ENCODE measurements around the gene CIC.

Gene CIC

DNA sequence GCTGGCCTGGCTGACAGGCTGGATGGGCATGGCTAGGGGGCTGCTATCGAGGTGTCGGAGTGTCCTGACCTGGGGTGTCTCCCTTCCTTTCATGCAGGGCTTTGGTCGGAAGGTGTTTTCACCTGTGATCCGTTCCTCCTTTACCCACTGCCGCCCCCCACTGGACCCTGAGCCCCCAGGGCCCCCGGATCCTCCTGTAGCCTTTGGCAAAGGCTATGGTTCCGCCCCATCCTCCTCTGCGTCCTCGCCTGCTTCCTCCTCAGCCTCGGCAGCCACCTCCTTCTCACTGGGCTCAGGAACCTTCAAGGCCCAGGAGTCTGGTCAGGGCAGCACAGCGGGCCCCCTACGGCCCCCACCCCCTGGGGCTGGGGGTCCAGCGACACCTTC is 21.1 kb downstream of the CIC start:
- DNase-seq: no peak

- peak; percentile 73 for DNase-seq
Observed at GRCh38 chr19:42290523-42291434, 21.7 kb downstream of the CIC start.

DNA sequence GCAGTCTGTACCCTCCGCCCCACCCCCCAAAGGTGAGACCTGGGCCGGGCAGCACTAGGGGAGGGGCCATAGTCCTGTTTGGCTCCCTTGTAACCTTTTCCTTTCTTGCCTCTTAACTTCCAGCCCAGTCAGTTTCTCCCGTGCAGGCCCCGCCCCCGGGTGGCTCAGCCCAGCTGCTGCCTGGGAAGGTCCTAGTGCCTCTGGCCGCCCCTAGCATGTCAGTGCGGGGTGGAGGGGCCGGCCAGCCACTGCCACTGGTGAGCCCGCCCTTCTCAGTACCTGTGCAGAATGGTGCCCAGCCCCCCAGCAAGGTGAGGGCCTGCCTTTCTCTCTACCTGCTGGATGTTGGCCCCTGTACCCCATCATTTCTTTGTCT is 22.4 kb downstream of the CIC start:
- no peak for DNase-seq

GRCh38 chr19:42292042-42292960 is 23.2 kb downstream of the CIC start:
- no peak for DNase-seq

DNA sequence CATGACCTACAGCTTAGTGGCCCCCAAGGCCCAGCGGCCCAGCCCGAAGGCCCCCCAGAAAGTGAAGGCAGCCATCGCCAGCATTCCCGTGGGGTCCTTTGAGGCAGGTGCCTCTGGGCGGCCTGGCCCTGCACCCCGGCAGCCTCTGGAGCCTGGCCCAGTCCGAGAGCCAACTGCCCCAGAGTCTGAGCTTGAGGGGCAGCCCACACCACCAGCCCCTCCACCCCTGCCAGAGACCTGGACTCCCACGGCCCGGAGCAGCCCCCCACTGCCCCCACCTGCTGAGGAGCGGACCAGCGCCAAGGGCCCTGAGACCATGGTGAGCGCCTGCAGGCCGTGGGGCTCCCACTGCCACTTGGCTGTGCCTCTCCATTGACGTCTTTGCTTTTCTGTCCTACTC is 23.9 kb downstream of the CIC start:
- no peak for DNase-seq

DNA sequence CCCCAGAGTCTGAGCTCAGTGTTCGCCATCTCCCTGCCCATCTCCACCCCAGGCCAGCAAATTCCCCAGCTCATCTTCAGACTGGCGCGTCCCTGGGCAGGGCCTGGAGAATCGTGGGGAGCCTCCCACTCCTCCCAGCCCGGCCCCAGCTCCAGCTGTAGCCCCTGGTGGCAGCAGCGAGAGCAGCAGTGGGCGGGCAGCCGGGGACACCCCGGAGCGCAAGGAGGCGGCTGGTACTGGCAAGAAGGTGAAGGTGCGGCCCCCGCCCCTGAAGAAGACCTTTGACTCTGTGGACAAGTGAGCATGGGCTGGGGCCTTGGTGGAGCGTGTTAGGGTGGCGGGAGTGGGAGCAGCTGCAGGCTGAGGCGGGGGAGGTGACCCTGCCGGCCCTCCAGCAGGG is 24.5 kb downstream of the CIC start:
- no peak for DNase-seq

DNA sequence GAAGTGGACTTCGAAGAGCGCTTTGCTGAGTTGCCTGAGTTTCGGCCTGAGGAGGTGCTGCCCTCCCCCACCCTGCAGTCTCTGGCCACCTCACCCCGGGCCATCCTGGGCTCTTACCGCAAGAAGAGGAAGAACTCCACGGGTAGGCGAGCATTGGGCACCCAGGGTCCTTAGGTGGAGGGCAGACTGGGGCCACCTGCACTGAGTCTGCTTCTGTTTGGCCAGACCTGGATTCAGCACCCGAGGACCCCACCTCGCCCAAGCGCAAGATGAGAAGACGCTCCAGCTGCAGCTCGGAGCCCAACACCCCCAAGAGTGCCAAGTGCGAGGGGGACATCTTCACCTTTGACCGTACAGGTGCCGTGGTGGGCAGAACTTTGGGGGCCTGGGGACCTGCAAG is 24.9 kb downstream of the CIC start:
- no peak for DNase-seq

DNA sequence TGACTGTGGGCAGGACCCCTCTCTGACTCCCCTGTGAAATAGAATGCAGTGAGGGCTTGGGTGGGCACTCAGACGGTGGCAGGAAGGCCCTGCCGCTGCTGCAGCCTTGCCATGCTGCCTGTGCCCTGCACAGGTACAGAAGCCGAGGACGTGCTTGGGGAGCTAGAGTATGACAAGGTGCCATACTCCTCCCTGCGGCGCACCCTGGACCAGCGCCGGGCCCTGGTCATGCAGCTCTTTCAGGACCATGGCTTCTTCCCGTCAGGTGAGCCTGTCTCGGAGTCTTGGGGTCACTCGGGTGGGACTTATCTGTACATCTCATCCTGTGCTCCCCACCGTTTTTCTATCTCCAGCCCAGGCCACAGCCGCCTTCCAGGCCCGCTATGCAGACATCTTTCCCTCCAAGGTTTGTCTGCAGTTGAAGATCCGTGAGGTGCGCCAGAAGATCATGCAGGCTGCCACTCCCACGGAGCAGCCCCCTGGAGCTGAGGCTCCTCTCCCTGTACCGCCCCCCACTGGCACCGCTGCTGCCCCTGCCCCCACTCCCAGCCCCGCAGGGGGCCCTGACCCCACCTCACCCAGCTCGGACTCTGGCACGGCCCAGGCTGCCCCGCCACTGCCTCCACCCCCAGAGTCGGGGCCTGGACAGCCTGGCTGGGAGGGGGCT is 25.6 kb downstream of the CIC start:
- no peak for DNase-seq

- DNase-seq: no peak
Observed at GRCh38 chr19:42295342-42295741, 26.3 kb downstream of the CIC start.

GRCh38 chr19:42295831-42296525 is 26.9 kb downstream of the CIC start:
- peak; percentile 96 for DNase-seq

- DNase-seq: no peak
Observed at GRCh38 chr19:42297039-42297438, 28.0 kb downstream of the CIC start.

- no peak for DNase-seq
Observed at GRCh38 chr19:42301646-42302203, 32.7 kb downstream of the CIC start, which contains the start of gene PRR19. TSS of gene PRR19 (plus strand) at chr19:42302132. CDS start at chr19:42309585, 7,453 bp downstream.

GRCh38 chr19:42303101-42303464 is 34.0 kb downstream of the CIC start:
- DNase-seq: no peak

DNA sequence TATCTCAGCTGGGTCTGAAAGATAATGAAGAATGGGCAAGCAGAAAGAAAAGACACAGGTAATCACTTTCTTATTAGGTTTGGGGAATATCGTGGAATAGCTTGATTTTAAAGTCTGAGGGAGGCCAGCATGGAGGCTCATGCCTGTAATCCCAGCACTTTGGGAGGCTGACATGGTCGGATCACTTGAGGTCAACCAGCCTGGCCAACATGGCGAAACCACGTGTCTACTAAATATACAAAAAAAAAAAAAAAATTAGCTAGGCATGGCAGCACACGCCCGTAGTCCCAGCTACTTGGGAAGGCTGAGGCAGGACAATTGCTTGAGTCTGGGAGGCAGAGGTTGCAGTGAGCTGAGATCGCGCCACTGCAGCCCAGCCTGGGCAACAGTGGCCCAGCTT is 34.8 kb downstream of the CIC start:
- no peak for DNase-seq

DNA sequence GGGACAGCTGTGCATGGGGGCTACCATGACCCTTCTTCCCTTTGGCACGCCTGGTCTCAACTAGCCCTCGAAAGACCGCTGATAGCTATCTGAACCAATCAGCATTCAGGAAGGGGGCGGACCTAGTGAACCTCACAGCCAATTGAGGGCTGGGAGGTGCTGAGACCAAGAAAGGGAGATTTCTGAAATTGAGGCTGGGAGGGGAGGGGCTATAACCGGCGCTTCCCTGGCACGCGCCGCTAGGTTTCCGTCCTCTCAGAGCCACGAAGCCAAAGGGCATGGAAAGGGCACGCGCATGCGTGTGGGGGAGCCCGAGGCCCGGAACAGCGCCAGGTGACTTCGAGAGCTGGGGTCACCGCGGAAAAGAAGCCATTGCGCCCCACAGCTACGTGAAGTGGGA is 37.6 kb downstream of the CIC start:
- no peak for DNase-seq

DNA sequence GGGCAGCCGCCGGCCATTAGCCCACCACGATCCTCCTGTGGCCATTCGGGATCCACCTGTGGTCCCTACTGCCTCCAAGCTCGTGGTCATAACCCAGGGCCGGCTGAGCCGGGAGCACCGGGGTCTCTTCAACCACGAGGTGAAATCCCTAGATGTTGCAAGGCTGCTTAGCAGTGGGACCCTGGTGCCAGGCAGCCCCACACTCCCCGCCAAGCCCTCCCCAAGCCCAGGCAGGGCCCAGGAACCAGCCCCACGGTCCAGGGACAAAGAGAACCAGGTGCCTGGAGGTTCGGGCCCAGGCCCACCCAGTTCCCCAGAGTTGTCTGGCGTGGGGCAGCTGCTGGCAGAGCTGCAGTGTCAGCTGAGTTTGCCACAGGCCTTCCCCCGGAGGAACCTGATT is 40.6 kb downstream of the CIC start:
- DNase-seq: no peak

DNA sequence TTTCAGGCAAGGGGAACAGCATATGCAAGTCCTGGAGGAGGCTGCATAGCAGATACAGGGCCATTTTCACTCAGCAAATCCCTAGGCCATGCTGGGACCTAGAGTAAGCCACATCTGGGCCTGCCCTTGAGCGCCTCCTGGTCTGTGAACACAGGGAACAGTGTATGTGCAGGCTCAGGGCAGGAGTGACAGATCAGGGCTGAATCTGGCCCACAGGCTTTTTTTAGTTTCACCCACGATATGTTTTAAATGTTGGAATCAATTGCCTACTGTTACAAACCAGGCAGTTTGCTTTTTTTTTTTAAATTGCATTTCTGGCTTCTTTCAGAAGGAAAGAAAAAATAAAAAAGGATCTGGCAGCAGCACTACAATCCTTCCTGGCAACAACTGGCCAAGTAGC is 42.6 kb downstream of the CIC start:
- no peak for DNase-seq

DNA sequence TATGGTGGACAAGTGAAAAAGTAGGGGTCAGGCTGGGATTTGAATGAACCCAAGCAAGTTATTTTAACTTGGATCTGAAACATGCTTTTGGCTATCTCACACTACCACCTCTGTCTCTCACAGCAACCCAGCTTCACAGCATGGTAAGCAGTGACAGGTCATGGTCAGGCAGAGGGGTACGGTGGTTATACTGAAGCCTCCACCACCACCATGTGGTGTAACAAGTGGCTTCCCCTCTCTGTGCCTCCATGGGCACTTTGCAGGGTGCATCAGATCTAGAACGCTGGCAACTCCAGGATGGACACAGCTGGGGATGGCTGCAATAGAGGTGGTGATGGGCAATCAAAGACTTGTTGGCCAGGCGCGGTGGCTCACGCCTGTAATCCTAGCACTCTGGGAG is 43.3 kb downstream of the CIC start:
- no peak for DNase-seq

DNA sequence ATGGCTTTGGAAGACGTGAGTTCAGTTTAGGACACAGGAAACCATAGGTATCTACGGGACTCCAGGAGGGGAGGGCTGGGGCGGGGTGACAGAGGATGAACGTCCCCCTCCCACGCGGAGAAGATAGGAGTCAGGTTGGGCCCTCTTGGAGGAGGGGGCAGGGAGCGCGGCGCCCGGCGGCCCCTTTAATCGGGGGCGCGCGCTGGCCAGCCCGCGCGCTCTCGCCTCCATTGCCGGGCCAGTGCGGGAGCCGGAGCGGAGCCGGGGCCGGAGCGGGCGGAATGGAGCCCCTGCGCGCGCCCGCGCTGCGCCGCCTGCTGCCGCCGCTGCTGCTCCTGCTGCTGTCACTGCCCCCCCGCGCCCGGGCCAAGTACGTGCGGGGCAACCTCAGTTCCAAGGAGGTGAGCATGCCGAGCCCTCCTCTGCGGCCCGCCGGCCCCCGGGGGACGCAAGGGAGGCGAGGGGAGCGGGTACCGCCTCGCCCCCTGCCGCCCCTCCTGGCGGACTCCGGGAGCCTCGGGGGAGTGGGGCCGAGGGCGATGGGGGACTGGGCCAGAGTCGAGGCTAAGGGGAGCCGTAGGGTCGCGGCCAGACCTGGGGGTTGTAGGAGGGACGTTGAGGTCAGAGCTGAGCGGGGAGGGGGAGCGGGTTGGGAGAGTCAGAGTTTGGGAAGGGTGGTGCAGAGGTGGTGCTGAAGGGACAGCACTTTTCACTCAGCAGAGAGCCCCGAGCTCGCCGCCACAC is 44.2 kb downstream of the CIC start, which contains the start of gene TMEM145:
Gene TMEM145 (plus strand): TSS at position 214 of the 744 bp plus-strand sequence. CDS start 68 bp downstream, at position 282.
- peak; percentile 48 for DNase-seq

DNA sequence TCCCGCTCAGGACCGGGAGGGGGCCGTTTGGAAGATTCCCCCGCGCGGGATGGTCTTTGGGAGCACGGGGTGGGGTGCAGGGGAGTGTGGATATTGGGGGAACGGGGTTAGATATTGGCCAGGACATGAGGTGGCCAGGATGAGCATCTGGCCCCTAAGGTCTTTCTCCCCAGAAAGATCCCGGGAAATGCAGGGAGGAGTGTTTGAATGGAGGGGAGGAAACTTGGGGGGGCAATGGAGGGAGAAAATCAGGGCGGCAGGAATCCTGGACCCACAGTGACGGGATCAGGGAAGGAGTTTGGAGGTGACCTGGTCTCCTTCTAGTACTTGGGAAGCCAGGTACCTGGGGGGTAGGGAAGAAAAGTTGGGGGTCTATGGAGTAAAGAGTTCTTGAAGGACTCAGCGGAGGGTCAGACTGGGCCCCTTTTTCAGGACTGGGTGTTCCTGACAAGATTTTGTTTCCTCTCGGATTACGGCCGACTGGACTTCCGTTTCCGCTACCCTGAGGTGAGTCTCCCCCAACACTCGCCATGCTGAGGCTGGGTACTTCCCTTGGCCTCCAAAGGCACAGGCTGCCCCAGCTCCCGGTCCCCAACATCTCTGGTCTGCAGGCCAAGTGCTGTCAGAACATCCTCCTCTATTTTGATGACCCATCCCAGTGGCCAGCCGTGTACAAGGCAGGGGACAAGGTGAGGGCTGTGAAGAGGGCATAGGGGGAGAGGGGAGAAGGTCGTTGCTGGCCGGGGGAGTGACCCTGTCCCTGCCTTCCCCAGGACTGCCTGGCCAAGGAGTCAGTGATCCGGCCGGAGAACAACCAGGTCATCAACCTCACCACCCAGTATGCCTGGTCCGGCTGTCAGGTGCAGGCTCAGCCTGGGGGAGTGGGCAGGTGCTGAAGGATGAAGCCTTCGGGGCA is 45.0 kb downstream of the CIC start:
- DNase-seq: no peak
